Measurements from ENCODE around the gene DPPA3.
"Not testable (repeated sequence)": the region's sequence is repeated elsewhere in the genome, so short reads cannot be mapped to it uniquely, and the experiment has no call there.

DPPA3 gene

DNA sequence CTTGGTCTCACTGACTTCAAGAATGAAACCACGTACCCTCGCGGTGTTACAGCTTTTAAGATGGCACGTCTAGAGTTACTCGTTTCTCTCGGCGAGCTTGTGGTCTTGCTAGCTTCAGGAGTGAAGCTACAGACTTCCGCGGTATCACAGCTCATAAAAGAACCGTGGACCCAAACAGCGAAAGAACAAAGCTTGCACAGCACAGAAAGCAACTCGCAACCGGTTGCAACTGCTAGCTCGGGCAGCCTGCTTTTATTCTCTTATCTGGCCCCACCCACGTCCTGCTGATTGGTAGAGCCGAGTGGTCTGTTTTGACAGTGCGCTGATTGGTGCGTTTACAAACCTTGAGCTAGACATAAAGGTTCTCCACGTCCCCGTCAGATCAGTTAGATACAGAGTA lies 40.2 kb downstream of the DPPA3 start:
- in situ Hi-C loops (cut with HindIII; ENCODE audit: low pct_ligation_motif_present, low sequenced_read_pairs), result no loop called here
- no peak for TF ChIP-seq CTCF (IDR thresholded peaks at IDR 0.05; ENCODE audit: low read depth, low read length, missing control alignments)
- Histone ChIP-seq H3K27ac (no peak overlapping the region), H3K36me3 (replicated peaks) (no peaks in the 10 kb centered on the region), H3K27me3 (replicated peaks) (no peaks in the 10 kb centered on the region), H3K4me3 (ENCODE audit: low read depth, low read length) (no peak overlapping the region)
- no peak for DNase-seq

DNA sequence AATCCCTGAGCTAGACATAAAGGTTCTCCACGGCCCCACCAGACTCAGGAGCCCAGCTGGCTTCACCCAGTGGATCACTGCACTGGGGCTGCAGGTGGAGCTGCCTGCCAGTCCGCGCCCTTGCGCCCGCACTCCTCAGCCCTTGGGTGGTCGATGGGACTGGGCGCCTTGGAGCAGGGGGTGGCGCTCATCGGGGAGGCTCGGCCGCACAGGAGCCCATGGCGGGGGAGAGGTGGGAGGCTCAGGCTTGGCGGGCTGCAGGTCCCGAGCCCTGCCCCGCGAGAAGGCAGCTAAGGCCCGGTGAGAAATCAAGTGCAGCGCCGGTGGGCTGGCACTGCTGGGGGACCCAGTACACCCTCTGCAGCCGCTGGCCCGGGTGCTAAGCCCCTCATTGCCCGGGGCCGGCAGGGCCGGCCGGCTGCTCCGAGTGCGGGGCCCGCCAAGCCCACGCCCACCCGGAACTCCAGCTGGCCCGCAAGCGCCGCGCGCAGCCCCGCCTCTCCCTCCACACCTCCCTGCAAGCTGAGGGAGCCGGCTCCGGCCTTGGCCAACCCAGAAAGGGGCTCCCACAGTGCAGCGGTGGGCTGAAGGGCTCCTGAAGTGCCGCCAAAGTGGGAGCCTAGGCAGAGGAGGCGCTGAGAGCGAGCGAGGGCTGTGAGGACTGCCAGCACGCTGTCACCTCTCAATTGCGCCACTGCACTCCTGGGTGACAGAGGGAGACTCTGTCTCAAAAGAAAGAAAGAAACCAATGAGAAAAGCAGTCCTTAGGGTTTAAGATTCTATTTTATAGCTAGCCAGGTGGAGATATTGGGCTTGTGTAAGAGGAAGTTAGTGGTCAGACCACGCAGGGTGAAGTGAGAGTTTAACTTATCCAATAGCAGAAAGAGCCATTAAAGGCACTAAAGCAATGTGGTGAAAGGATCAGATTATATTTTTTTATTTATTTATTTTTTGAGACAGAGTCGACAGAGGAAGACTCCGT lies 41.0 kb downstream of the DPPA3 start:
- in situ Hi-C loops (cut with HindIII; ENCODE audit: low pct_ligation_motif_present, low sequenced_read_pairs); H3K4me3 ChIP-seq (ENCODE audit: low read depth, low read length); H3K27me3 ChIP-seq (replicated peaks); H3K27ac ChIP-seq; DNase-seq; H3K36me3 ChIP-seq (replicated peaks): not testable (repeated sequence)

GRCh38 chr12:7755668-7756067 lies 44.4 kb downstream of the DPPA3 start:
- H3K36me3 ChIP-seq (replicated peaks); in situ Hi-C loops (cut with HindIII; ENCODE audit: low pct_ligation_motif_present, low sequenced_read_pairs); H3K27ac ChIP-seq; H3K4me3 ChIP-seq (ENCODE audit: low read depth, low read length); H3K27me3 ChIP-seq (replicated peaks); DNase-seq: not testable (repeated sequence)

DNA sequence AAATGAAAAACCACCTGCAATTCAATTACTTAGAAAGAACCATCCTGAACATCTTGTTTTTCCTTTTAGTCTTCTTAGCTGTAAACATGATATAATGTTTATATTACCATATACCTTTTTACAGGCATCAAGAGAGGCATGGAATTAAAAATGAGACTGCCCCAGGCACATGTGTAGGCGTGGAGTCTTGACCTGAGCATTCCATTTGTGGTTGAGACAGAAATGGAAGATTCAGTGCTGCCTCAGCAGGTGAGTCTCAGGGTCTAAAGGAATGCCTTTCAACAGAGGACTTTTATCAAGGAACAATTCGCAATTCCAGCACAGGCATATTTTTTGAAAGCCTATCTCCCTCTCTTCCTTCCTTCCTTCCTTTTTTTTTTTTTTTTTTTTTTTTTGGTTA lies 45.8 kb downstream of the DPPA3 start:
- Histone ChIP-seq H3K27ac (no peak overlapping the region), H3K36me3 (replicated peaks) (no peaks in the 10 kb centered on the region), H3K27me3 (replicated peaks) (no peaks in the 10 kb centered on the region), H3K4me3 (ENCODE audit: low read depth, low read length) (no peak overlapping the region)
- no peak for DNase-seq
- no peak for TF ChIP-seq CTCF (IDR thresholded peaks at IDR 0.05; ENCODE audit: low read depth, low read length, missing control alignments)
- in situ Hi-C loops (cut with HindIII; ENCODE audit: low pct_ligation_motif_present, low sequenced_read_pairs), result no loop called here

DNA sequence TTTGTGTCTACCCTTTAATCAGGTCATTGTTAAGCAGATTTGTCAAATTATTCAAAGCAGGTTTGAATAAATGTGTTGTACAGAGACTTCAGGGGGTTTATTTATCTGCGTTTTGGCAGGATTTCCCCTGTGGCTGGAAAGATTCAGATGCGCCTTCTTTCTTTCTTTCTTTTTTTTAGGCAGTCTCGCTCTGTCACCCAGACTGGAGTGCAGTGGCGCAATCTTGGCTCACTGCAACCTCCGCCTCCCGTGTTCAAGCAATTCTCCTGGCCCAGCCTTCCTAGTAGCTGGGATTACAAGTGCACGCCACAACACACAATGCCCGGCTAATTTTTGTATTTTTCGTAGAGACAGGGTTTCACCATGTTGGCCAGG lies 47.5 kb downstream of the DPPA3 start:
- TF ChIP-seq CTCF (IDR thresholded peaks at IDR 0.05; ENCODE audit: low read depth, low read length, missing control alignments), result no peak
- Histone ChIP-seq H3K4me3 (ENCODE audit: low read depth, low read length) (no peak overlapping the region), H3K27ac (no peak overlapping the region), H3K36me3 (replicated peaks) (no peaks in the 10 kb centered on the region), H3K27me3 (replicated peaks) (no peaks in the 10 kb centered on the region)
- DNase-seq, result no peak
- in situ Hi-C loops (cut with HindIII; ENCODE audit: low pct_ligation_motif_present, low sequenced_read_pairs), result no loop called here

Data from brain microvascular endothelial cell (primary cell).